Measurements from ENCODE around the gene GPC1. TPM values are rescaled to one million over a fixed set of nuclear protein-coding genes. Genes with fewer than 3 reads are reported as not detected.

GPC1 gene
- total RNA-seq, 1 donor from 2014 or later, result 252 TPM

DNA sequence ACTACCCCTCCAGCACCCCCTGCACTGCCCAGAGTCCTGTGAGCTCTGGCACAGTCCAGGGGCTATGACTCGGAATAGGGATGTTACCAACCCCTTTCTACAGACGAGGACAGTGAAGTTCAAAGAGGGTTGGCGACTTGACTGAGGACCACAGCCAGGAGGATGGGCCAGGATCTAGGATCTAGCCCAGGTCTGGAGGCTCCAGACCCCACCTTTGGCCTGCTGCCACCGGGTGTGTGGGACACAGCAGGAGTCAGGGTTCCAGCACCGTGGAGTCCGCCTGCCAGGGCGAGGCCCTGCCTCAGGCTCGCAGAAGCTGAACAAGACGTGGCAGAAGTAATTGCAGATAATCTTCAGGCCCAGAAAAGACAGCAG, 37.9 kb upstream of the GPC1 start:
- no peak for FAIRE-seq

DNA sequence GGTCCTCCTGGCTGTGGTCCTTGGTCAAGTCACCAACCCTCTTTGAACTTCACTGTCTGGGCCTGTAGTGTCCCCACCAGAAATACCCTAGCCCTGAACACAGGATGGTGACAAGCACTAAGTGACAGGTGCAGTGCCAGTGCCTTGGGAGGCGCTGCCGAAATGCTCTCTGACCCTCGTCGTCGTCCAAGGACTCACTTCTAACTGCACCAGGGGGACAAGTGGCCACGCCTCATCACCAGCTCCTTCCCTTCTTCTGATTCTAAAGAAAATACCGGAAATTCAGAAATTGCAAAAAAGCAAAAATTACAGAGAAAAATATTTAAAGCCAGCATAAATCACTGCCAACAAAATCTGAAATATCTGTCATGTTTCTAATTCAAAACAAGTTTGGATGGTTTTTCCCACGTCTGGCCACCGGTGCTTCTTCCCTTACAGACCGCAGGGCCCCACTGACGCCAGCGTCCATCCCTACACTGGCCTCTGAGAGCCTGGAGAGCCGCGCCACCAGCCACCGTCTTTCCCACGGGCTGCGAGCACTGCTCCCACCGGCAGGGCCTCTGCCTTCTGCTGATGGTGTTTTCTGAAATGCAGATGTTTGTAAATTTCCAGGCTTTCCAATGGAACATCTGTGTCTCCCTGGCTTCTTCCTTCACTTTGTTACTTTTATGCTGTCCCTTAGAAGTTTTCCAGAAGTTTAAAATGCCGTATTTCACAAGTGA, 37.4 kb upstream of the GPC1 start:
- H3K4me1 ChIP-seq (ENCODE audit: insufficient read depth, low read length), result peaks cover 10% of the 10 kb centered on the region
- FAIRE-seq, result no peak

More for the DNA sequence above, 37.9 kb upstream of the GPC1 start:
- H3K9ac ChIP-seq (ENCODE audit: low read length), result no peak overlapping the region
- no peaks in the 10 kb centered on the region for H3K27me3 ChIP-seq (ENCODE audit: insufficient read depth, low read length)
- Mint-ChIP-seq H3K9me3 (ENCODE audit: unreplicated experiment) (no peaks in the 10 kb centered on the region), H3K4me3 (ENCODE audit: unreplicated experiment) (no peak overlapping the region), H3K36me3 (ENCODE audit: low read depth, unreplicated experiment) (no peaks in the 10 kb centered on the region), H3K4me1 (ENCODE audit: low read depth, unreplicated experiment) (no peaks in the 10 kb centered on the region), H3K27ac (ENCODE audit: unreplicated experiment) (no peak overlapping the region), H3K27me3 (ENCODE audit: low read depth, unreplicated experiment) (peaks cover 37% of the 10 kb centered on the region)
- H4K20me1 ChIP-seq (ENCODE audit: insufficient read depth, low read length), result no peaks in the 10 kb centered on the region
- DNase-seq (ENCODE audit: low read depth), result no peak
- H3K9me3 ChIP-seq (ENCODE audit: insufficient read depth, low read depth, low read length), result no peaks in the 10 kb centered on the region
- H3K4me1 ChIP-seq (ENCODE audit: insufficient read depth, low read length), result peaks cover 15% of the 10 kb centered on the region
- no peaks in the 10 kb centered on the region for H3K79me2 ChIP-seq (ENCODE audit: insufficient read depth, low read length)
- no peak overlapping the region for H3K4me3 ChIP-seq (ENCODE audit: insufficient read depth, low read depth, low read length)
- H3K36me3 ChIP-seq (ENCODE audit: insufficient read depth, low read length), result no peaks in the 10 kb centered on the region
- no peak overlapping the region for H3K27ac ChIP-seq (ENCODE audit: low read depth, low read length)
- no peak for TF ChIP-seq EZH2 (IDR thresholded peaks at IDR 0.05; ENCODE audit: insufficient read depth, low read length)
- TF ChIP-seq, protein P1, sequence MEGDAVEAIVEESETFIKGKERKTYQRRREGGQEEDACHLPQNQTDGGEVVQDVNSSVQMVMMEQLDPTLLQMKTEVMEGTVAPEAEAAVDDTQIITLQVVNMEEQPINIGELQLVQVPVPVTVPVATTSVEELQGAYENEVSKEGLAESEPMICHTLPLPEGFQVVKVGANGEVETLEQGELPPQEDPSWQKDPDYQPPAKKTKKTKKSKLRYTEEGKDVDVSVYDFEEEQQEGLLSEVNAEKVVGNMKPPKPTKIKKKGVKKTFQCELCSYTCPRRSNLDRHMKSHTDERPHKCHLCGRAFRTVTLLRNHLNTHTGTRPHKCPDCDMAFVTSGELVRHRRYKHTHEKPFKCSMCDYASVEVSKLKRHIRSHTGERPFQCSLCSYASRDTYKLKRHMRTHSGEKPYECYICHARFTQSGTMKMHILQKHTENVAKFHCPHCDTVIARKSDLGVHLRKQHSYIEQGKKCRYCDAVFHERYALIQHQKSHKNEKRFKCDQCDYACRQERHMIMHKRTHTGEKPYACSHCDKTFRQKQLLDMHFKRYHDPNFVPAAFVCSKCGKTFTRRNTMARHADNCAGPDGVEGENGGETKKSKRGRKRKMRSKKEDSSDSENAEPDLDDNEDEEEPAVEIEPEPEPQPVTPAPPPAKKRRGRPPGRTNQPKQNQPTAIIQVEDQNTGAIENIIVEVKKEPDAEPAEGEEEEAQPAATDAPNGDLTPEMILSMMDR (IDR thresholded peaks at IDR 0.05; ENCODE audit: insufficient read depth, low read depth, low read length), result no peak
- H3K4me2 ChIP-seq (ENCODE audit: low read length), result no peak overlapping the region
- no peak overlapping the region for H2AFZ ChIP-seq (ENCODE audit: low read depth, low read length)

More for the DNA sequence above, 37.4 kb upstream of the GPC1 start:
- Mint-ChIP-seq H3K4me3 (ENCODE audit: unreplicated experiment) (no peak overlapping the region), H3K4me1 (ENCODE audit: low read depth, unreplicated experiment) (no peaks in the 10 kb centered on the region), H3K9me3 (ENCODE audit: unreplicated experiment) (no peaks in the 10 kb centered on the region), H3K27me3 (ENCODE audit: low read depth, unreplicated experiment) (peaks cover 43% of the 10 kb centered on the region), H3K36me3 (ENCODE audit: low read depth, unreplicated experiment) (no peaks in the 10 kb centered on the region), H3K27ac (ENCODE audit: unreplicated experiment) (no peak overlapping the region)
- no peak for DNase-seq (ENCODE audit: low read depth)
- Histone ChIP-seq H3K79me2 (ENCODE audit: insufficient read depth, low read length) (no peaks in the 10 kb centered on the region), H2AFZ (ENCODE audit: low read depth, low read length) (no peak overlapping the region), H3K27me3 (ENCODE audit: insufficient read depth, low read length) (no peaks in the 10 kb centered on the region), H3K9ac (ENCODE audit: low read length) (no peak overlapping the region), H3K36me3 (ENCODE audit: insufficient read depth, low read length) (no peaks in the 10 kb centered on the region), H3K27ac (ENCODE audit: low read depth, low read length) (no peak overlapping the region), H3K4me3 (ENCODE audit: insufficient read depth, low read depth, low read length) (no peak overlapping the region), H3K4me2 (ENCODE audit: low read length) (no peak overlapping the region), H3K9me3 (ENCODE audit: insufficient read depth, low read depth, low read length) (no peaks in the 10 kb centered on the region), H4K20me1 (ENCODE audit: insufficient read depth, low read length) (no peaks in the 10 kb centered on the region)
- TF ChIP-seq, protein P1 (IDR thresholded peaks at IDR 0.05; ENCODE audit: insufficient read depth, low read depth, low read length), result no peak
- TF ChIP-seq EZH2 (IDR thresholded peaks at IDR 0.05; ENCODE audit: insufficient read depth, low read length), result no peak

All from astrocyte (in vitro differentiated cells and primary cell).